Measurements from ENCODE around the gene POC5. TPM values are rescaled to one million over a fixed set of nuclear protein-coding genes. Genes with fewer than 3 reads are reported as not detected.

POC5 gene
- total RNA-seq, 1 donor from 2014 or later: 10.7 TPM

- intact Hi-C loops (cut with DNase I): no loop called here
- no peak for DNase-seq
These were observed 56.4 kb downstream of the POC5 start for GRCh38 chr5:75660678-75661465.

GRCh38 chr5:75659791-75660450, 57.3 kb downstream of the POC5 start:
- DNase-seq: no peak
- no peak overlapping the region for H3K4me3 ChIP-seq
- no peaks in the 10 kb centered on the region for H3K36me3 ChIP-seq
- no peak overlapping the region for H3K27ac ChIP-seq
- intact Hi-C loops (cut with DNase I): no loop called here
- TF ChIP-seq CTCF (IDR thresholded peaks at IDR 0.05): no peak
- no peaks in the 10 kb centered on the region for H3K9me3 ChIP-seq
- no peaks in the 10 kb centered on the region for H3K27me3 ChIP-seq (ENCODE audit: low read depth)
- H3K4me1 ChIP-seq: no peaks in the 10 kb centered on the region
- no peak for ATAC-seq

More at GRCh38 chr5:75660678-75661465, 56.4 kb downstream of the POC5 start:
- no peaks in the 10 kb centered on the region for H3K9me3 ChIP-seq
- no peak for TF ChIP-seq CTCF (IDR thresholded peaks at IDR 0.05)
- no peak overlapping the region for H3K4me3 ChIP-seq
- peak; percentile 40 to 59 for ATAC-seq
- H3K4me1 ChIP-seq: no peaks in the 10 kb centered on the region
- H3K27ac ChIP-seq: no peak overlapping the region
- no peaks in the 10 kb centered on the region for H3K36me3 ChIP-seq
- H3K27me3 ChIP-seq (ENCODE audit: low read depth): no peaks in the 10 kb centered on the region

- Histone ChIP-seq H3K27me3 (ENCODE audit: low read depth) (no peaks in the 10 kb centered on the region), H3K4me1 (no peaks in the 10 kb centered on the region), H3K9me3 (no peaks in the 10 kb centered on the region), H3K4me3 (peak overlapping the region; percentile 54), H3K36me3 (no peaks in the 10 kb centered on the region), H3K27ac (peak overlapping the region; percentile 42)
- intact Hi-C loops (cut with DNase I): no loop called here
- no peak for TF ChIP-seq CTCF (IDR thresholded peaks at IDR 0.05)
- DNase-seq (no peak), ATAC-seq (peak; percentile 69 to 87)
These were observed 60.8 kb downstream of the POC5 start for GRCh38 chr5:75656311-75657003.

GRCh38 chr5:75654693-75655295, 62.4 kb downstream of the POC5 start:
- no peak for TF ChIP-seq CTCF (IDR thresholded peaks at IDR 0.05)
- intact Hi-C loops (cut with DNase I): no loop called here
- H3K36me3 ChIP-seq: no peaks in the 10 kb centered on the region
- H3K9me3 ChIP-seq: no peaks in the 10 kb centered on the region
- H3K4me3 ChIP-seq: no peak overlapping the region
- DNase-seq (no peak), ATAC-seq (peak in 1 of 2 donors; percentile 26)
- H3K27me3 ChIP-seq (ENCODE audit: low read depth): no peaks in the 10 kb centered on the region
- H3K27ac ChIP-seq: no peak overlapping the region
- H3K4me1 ChIP-seq: no peaks in the 10 kb centered on the region

GRCh38 chr5:75653521-75653920, 63.7 kb downstream of the POC5 start:
- Histone ChIP-seq H3K4me3 (no peak overlapping the region), H3K36me3 (no peaks in the 10 kb centered on the region), H3K27me3 (ENCODE audit: low read depth) (no peaks in the 10 kb centered on the region), H3K27ac (no peak overlapping the region), H3K9me3 (no peaks in the 10 kb centered on the region), H3K4me1 (no peaks in the 10 kb centered on the region)
- no peak for DNase-seq
- no peak for ATAC-seq
- intact Hi-C loops (cut with DNase I): no loop called here
- no peak for TF ChIP-seq CTCF (IDR thresholded peaks at IDR 0.05)
